Endothelial cell of hepatic sinusoid (primary cell): Measurements from ENCODE around the gene AP1AR.
"Not testable (repeated sequence)": the region's sequence is repeated elsewhere in the genome, so short reads cannot be mapped to it uniquely, and the experiment has no call there.

Experiments
- in situ Hi-C: cut with HindIII; loops from 2 replicates; pipeline ENCODE4 v1.10.0; 2017; ENCODE audit warnings: low sequenced_read_pairs

The AP1AR gene

GRCh38 chr4:112231779-112232713 is at the start of gene AP1AR:
Gene AP1AR (plus strand): TSS chr4:112231787. CDS start chr4:112232092, 305 bp downstream.
- in situ Hi-C loops = no loop called here

GRCh38 chr4:112182604-112183003 is 49.0 kb upstream of the AP1AR start:
- in situ Hi-C loops = loop anchor here (5.0 kb wide), 2 partner anchors 35 kb away; partner anchors contain the start of gene FAM241A

- in situ Hi-C loops = loop anchor here (5.0 kb wide), 2 partner anchors 34 to 36 kb away; partner anchors contain the start of gene FAM241A
Measured at GRCh38 chr4:112183252-112183651, 48.3 kb upstream of the AP1AR start.

GRCh38 chr4:112184438-112184837 is 47.1 kb upstream of the AP1AR start:
- in situ Hi-C loops = loop anchor here (5.0 kb wide), 2 partner anchors 33 to 37 kb away; partner anchors contain the start of gene FAM241A

GRCh38 chr4:112185334-112185733 is 46.3 kb upstream of the AP1AR start:
- in situ Hi-C loops = no loop called here

GRCh38 chr4:112185740-112186670 is 45.6 kb upstream of the AP1AR start:
- in situ Hi-C loops = no loop called here

- in situ Hi-C loops = no loop called here
Measured at GRCh38 chr4:112189754-112190153, 41.8 kb upstream of the AP1AR start.

- in situ Hi-C loops = no loop called here
Measured at GRCh38 chr4:112190684-112191083, 40.9 kb upstream of the AP1AR start.

- in situ Hi-C loops = no loop called here
Measured at GRCh38 chr4:112196461-112196860, 35.1 kb upstream of the AP1AR start.

- in situ Hi-C loops = no loop called here
Measured at GRCh38 chr4:112199041-112199440, 32.5 kb upstream of the AP1AR start.

- in situ Hi-C loops = no loop called here
Measured at GRCh38 chr4:112201915-112202505, 29.6 kb upstream of the AP1AR start.

- in situ Hi-C loops = no loop called here
Measured at GRCh38 chr4:112203593-112203992, 28.0 kb upstream of the AP1AR start.

GRCh38 chr4:112206431-112206830 is 25.2 kb upstream of the AP1AR start:
- in situ Hi-C loops = no loop called here

- in situ Hi-C loops = not testable (repeated sequence)
Measured at GRCh38 chr4:112208137-112209095, 23.2 kb upstream of the AP1AR start.

- in situ Hi-C loops = no loop called here
Measured at GRCh38 chr4:112210777-112211176, 20.8 kb upstream of the AP1AR start.

GRCh38 chr4:112213091-112213490 is 18.5 kb upstream of the AP1AR start:
- in situ Hi-C loops = no loop called here

- in situ Hi-C loops = no loop called here
Measured at GRCh38 chr4:112213856-112214255, 17.7 kb upstream of the AP1AR start.

GRCh38 chr4:112214390-112215264 is 17.0 kb upstream of the AP1AR start:
- in situ Hi-C loops = loop anchor here (5.0 kb wide), 1 partner anchor 32 kb away; no protein-coding TSS in a partner anchor
